Retinal pigment epithelial cell (primary cell): ENCODE data around the gene FRMD1.

Experiments
- DNase-seq: peaks from one replicate; pipeline ENCODE4 v3.0.0-alpha.2; 2010; ENCODE audit warnings: low read depth
- H3K4me3 ChIP-seq: 2 replicates; pipeline ENCODE4 v1.5.1; 2011; ENCODE audit warnings: mild to moderate bottlenecking, low read length, control low read depth, moderate library complexity
- CTCF ChIP-seq: conservative IDR thresholded peaks from 2 replicates; pipeline ENCODE4 v1.5.1; 2011; ENCODE audit warnings: low read depth, low read length, control low read depth, inconsistent platforms

FRMD1 gene

GRCh38 chr6:168024951-168025510, 54.0 kb downstream of the FRMD1 start:
- H3K4me3 ChIP-seq, result no peak overlapping the region
- DNase-seq, result no peak
- TF ChIP-seq CTCF, result no peak

DNA sequence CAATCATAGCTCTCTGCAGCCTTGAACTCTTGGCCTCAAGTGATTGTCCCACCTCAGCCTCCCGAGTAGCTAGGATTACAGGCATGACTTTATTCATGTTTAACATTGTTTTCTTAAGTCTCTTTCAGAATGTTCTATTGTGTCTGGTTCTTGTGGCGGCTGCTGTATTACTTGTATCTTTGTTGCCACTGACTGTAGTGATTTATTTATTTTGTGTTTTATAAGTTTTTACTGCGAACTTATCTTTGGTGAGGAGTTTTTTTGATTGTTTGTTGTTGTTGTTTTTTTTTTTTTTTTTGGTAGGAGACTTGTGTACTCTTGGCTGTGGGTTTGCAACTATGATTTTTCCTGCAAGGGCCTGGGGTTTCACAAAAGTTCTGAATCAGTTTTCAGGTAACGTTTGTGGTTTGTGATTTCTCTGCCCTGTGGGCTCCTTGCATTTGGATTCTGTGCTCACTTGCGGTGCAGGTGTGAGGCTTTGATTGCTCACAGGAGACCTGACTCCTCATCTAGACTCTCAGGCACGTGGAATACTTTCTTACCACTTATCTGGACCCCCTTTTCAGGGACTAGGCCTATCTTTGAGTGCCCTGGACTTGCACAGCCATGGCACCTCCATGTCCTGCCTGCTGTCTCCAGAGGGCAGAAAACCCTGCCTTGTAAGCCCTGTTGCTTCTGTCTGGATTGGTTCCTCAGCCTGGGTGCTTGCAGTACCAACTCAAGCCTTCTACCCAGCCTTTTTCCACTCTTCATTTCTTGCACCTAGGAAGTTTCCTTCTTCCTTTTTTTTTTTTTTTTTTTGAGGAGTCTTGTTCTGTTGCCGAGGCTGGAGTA, 56.3 kb downstream of the FRMD1 start:
- DNase-seq, result no peak
- no peak for TF ChIP-seq CTCF
- no peak overlapping the region for H3K4me3 ChIP-seq

DNA sequence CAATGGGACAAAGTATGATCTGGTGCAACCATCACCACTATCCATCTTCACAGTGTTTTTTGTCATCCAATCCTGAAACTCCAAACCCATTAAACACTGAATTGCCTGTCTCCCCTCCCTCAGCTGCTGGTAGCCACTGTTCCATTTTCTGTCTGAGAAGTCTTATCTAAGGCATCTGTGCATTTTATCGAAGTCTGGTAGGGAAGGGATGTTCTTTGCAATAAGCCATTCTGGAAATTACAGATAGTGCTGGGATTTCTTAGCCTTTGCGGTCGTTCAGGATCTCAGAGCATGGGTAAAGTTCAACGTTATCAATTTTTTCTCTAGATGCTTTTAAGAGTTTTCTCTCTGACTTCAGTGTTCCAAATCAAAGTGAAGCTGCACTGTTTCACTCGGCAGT, 57.4 kb downstream of the FRMD1 start:
- TF ChIP-seq CTCF, result no peak
- DNase-seq, result no peak
- no peak overlapping the region for H3K4me3 ChIP-seq

DNA sequence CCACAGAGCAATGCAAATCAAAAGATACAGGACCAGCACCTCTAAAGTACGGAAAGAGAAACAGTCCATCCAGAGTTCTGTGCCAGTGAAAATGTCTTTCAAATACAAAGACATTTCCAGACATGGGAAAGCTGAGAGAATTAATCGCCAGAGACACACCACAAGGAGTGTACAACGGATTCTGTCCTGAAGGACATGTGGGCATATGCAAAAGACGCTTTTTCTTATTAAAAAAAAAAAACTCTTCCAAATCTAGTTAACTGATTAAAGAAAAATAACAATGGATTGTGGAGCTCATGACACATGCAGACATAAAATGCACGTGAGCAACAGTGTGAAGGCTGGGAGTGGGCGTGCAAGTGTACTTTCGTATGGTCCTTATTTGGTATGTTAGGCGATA, 58.8 kb downstream of the FRMD1 start:
- no peak overlapping the region for H3K4me3 ChIP-seq
- DNase-seq, result no peak
- no peak for TF ChIP-seq CTCF

GRCh38 chr6:168018664-168019063, 60.3 kb downstream of the FRMD1 start:
- DNase-seq, result no peak
- TF ChIP-seq CTCF, result no peak
- no peak overlapping the region for H3K4me3 ChIP-seq

DNA sequence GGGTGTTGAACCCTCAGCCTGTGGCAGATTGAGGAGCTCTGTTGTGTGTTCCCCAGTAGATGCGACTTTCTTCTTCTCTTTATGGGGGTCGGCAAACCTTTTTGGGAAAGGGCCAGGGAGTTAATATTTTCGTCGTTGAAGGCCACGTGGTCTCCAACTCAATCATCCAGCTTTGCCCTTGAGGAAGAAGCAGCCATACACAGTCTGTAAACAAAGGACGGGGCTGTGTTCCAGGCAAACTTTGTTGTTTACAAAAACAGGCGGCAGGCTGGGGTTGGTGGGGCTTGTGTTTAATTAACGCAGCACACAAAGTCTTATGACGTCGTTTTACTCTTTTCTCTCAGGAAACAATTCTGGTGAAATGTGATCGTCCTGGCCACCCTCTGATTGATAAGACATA, 61.4 kb downstream of the FRMD1 start:
- no peak for DNase-seq
- no peak for TF ChIP-seq CTCF
- H3K4me3 ChIP-seq, result no peak overlapping the region
